ENCODE results near the gene TRIP13. TPM values are rescaled to one million over a fixed set of nuclear protein-coding genes. Genes with fewer than 3 reads are reported as not detected.
"Not testable (repeated sequence)": the region's sequence is repeated elsewhere in the genome, so short reads cannot be mapped to it uniquely, and the experiment has no call there.

TRIP13 gene
- total and polyA plus RNA-seq, 10 of the 15 experiments (the other 5 are each of a cell fraction or from before 2014, with no cell fraction given), result 15.1 to 64.9 (median 32.2) TPM

GRCh38 chr5:878125-878524, 14.6 kb upstream of the TRIP13 start (continued):
- TF ChIP-seq, protein P1, sequence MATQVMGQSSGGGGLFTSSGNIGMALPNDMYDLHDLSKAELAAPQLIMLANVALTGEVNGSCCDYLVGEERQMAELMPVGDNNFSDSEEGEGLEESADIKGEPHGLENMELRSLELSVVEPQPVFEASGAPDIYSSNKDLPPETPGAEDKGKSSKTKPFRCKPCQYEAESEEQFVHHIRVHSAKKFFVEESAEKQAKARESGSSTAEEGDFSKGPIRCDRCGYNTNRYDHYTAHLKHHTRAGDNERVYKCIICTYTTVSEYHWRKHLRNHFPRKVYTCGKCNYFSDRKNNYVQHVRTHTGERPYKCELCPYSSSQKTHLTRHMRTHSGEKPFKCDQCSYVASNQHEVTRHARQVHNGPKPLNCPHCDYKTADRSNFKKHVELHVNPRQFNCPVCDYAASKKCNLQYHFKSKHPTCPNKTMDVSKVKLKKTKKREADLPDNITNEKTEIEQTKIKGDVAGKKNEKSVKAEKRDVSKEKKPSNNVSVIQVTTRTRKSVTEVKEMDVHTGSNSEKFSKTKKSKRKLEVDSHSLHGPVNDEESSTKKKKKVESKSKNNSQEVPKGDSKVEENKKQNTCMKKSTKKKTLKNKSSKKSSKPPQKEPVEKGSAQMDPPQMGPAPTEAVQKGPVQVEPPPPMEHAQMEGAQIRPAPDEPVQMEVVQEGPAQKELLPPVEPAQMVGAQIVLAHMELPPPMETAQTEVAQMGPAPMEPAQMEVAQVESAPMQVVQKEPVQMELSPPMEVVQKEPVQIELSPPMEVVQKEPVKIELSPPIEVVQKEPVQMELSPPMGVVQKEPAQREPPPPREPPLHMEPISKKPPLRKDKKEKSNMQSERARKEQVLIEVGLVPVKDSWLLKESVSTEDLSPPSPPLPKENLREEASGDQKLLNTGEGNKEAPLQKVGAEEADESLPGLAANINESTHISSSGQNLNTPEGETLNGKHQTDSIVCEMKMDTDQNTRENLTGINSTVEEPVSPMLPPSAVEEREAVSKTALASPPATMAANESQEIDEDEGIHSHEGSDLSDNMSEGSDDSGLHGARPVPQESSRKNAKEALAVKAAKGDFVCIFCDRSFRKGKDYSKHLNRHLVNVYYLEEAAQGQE (IDR thresholded peaks at IDR 0.05; ENCODE audit: low read depth, low read length), result no peak
- no peak for TF ChIP-seq ZBTB11 (CRISPR knock-in tag; IDR thresholded peaks at IDR 0.05)
- TF ChIP-seq TBL1XR1 (IDR thresholded peaks at IDR 0.05; ENCODE audit: low read depth, low read length), result no peak
- TF ChIP-seq ESRRA (IDR thresholded peaks at IDR 0.05; ENCODE audit: low read length), result no peak

DNA sequence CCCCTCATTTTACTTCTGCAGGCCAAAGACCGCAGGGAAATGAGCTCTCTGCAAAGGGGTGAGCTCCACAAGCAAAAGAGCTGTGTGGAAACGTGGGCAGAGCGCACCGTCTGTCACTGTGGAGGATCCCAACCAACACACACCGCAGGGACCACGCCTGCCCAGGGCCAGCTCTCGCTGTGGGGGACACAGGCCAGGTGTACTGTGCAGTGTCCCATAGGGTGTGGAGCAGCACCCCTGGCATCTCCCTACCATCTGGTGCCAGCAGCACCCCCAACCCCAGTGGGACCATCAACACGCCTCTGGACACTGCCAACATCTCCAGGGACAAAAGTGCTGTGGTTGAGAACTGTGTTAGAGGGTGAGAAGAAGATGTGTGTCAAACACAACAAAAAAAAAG, 14.0 kb upstream of the TRIP13 start:
- CTCF ChIA-PET; RAD21 ChIA-PET (ENCODE audit: unreplicated experiment); H3K4me1 ChIP-seq (ENCODE audit: control insufficient read depth, insufficient read depth, low read length); POLR2A ChIA-PET; ATAC-seq; H3K4me3 ChIP-seq; H4K20me1 ChIP-seq (ENCODE audit: control insufficient read depth, insufficient read depth); SMC1A ChIA-PET (ENCODE audit: uncharacterized antibody, unreplicated experiment); in situ Hi-C loops (cut with MboI); intact Hi-C loops (cut with micrococcal nuclease; ENCODE audit: unreplicated experiment); H3K4me2 ChIP-seq (ENCODE audit: control insufficient read depth, insufficient read depth); BruUV-seq (replicated peaks); DNase-seq (ENCODE audit: low read depth, low spot score); H3K9me3 ChIP-seq (replicated peaks; ENCODE audit: control insufficient read depth, insufficient read depth, low read length); H3K9ac ChIP-seq (ENCODE audit: control insufficient read depth, insufficient read depth, low read length); H3K27ac ChIP-seq (ENCODE audit: control insufficient read depth, insufficient read depth); H2AFZ ChIP-seq (ENCODE audit: control insufficient read depth, low read depth, low read length); H3K27me3 ChIP-seq (replicated peaks in 1 of 2; ENCODE audit: control insufficient read depth in 2 of 2, insufficient read depth in 2 of 2, low read length in 1 of 2); FAIRE-seq; H3K79me2 ChIP-seq (ENCODE audit: control insufficient read depth, insufficient read depth, low read length): not testable (repeated sequence)
- peaks cover 35 to 41% of the 10 kb centered on the region in 2 experiments for H3K36me3 ChIP-seq (ENCODE audit: control insufficient read depth in 2 of 2, insufficient read depth in 2 of 2, low read length in 1 of 2)
- WGBS (ENCODE audit: insufficient coverage, insufficient replicate concordance, low lambda C conversion rate, missing lambda C conversion rate), result no CpG with 5 or more reads among the region's 8 CpGs

Data from GM12878 (cell line).